Naive B cell (primary cell): Measurements from ENCODE around the gene PLA2G10. TPM values are rescaled to one million over a fixed set of nuclear protein-coding genes. Genes with fewer than 3 reads are reported as not detected.
"Not testable (repeated sequence)": the region's sequence is repeated elsewhere in the genome, so short reads cannot be mapped to it uniquely, and the experiment has no call there.

Experiments used
- ATAC-seq, 2 donors: fragments of 150-1000 bp; cut with Tn5 transposase; 2 replicates each; pipeline ENCODE4 v1.10.0; 2021; ENCODE audit warnings: low read depth in 2 of 2, mild to moderate bottlenecking in 2 of 2, moderate library complexity in 2 of 2
- DNase-seq: peaks from one replicate; pipeline ENCODE4 v3.0.0; 2022
- H3K27ac Mint-ChIP-seq, 6 donors: one replicate each; pipeline ENCODE4 v1.8.0; 2020 to 2022; ENCODE audit warnings: mild to moderate bottlenecking in 6 of 6, mixed read lengths in 6 of 6, moderate library complexity in 5 of 6, inconsistent platforms in 2 of 6
- H3K27me3 Mint-ChIP-seq, 3 donors: one replicate each; pipeline ENCODE4 v1.8.0; 2021 to 2022; ENCODE audit warnings: mixed read lengths in 3 of 3, mild to moderate bottlenecking in 1 of 3
- H3K36me3 Mint-ChIP-seq, 2 donors: one replicate each; pipeline ENCODE4 v1.8.0; 2020 to 2022; ENCODE audit warnings: mixed read lengths in 2 of 2, inconsistent platforms in 1 of 2, mild to moderate bottlenecking in 1 of 2
- H3K4me1 Mint-ChIP-seq, 3 donors: one replicate each; pipeline ENCODE4 v1.8.0; 2020 to 2022; ENCODE audit warnings: mixed read lengths in 3 of 3, inconsistent platforms in 1 of 3, mild to moderate bottlenecking in 1 of 3, moderate library complexity in 1 of 3
- H3K4me3 Mint-ChIP-seq, 8 donors: one replicate each; pipeline ENCODE4 v1.8.0; 2020 to 2022; ENCODE audit warnings: mild to moderate bottlenecking in 8 of 8, mixed read lengths in 8 of 8, moderate library complexity in 8 of 8, inconsistent platforms in 2 of 8
- H3K9me3 Mint-ChIP-seq, 7 donors: one replicate each; pipeline ENCODE4 v1.8.0; 2020 to 2022; ENCODE audit warnings: mixed read lengths in 7 of 7, mild to moderate bottlenecking in 5 of 7, inconsistent platforms in 2 of 7, moderate library complexity in 1 of 7
- polyA plus RNA-seq, 6 donors: library from polyadenylated mRNA; unstranded; fragments of 300-500 nt; fragmentation: Illumina TruSeq; gene quantifications; one replicate each; pipeline ENCODE4 v1.2.3, GENCODE V29; 2021; ENCODE audit warnings: low read depth in 6 of 6

PLA2G10 gene
- not detected for polyA plus RNA-seq

GRCh38 chr16:14694129-14694528, at the start of gene PLA2G10:
Gene PLA2G10, minus strand, starts transcription at chr16:14694308. Its CDS starts 79 bp downstream, at chr16:14694229.
- H3K9me3 Mint-ChIP-seq, H3K4me1 Mint-ChIP-seq, H3K36me3 Mint-ChIP-seq, H3K27me3 Mint-ChIP-seq, ATAC-seq, H3K27ac Mint-ChIP-seq, H3K4me3 Mint-ChIP-seq, DNase-seq: not testable (repeated sequence)

DNA sequence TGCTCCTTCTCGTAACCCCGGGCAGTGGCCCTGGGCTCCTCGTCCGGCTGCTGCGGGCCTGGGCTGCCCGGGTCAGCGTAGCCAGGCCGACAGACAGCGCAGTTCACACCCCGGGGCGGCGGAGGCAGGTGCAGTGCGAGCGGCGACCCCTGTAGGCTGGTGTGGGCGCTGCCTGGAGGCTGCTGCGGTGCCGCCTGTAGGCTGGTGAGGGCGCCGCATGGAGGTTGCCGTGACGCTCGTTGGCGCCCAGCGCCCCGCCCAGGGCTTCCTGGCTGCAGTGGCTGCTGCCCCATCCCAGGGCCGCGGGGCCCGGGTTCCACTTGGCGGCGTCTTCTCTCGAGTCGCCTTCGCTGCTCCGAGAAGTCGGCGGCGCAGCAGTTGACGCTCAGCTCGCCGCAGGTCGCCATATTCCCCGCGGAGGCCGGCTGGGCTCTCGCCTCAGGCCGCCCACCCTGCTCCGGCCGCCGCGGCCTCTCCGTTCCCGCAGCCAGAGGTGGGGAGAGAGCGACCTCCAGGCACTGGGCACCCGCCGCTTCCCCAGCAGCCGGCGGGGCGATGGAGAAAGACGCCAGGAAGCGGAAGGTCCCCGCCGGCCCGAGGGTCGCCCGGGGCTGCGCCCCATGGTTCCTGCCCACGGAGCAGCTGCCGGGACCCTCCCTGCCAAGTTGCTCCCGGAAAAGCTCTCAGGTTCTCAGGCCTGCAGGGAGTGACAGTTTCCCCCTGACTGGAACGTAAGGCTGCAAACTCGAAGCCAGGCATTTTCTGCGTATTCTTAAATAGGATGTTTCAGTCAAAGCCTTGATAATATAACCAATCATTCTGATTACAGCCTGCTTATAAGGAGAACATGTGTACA, 48.4 kb upstream of the PLA2G10 start, which contains the start of gene NPIPA2:
TSS of gene NPIPA2 (plus strand) at position 261 of the 856 bp plus-strand sequence. CDS start 5,533 bp downstream, outside the sequence.
- not testable (repeated sequence) for H3K27me3 Mint-ChIP-seq, H3K27ac Mint-ChIP-seq, DNase-seq, H3K4me3 Mint-ChIP-seq, H3K9me3 Mint-ChIP-seq, H3K36me3 Mint-ChIP-seq, H3K4me1 Mint-ChIP-seq
- ATAC-seq: peak; percentile 99

DNA sequence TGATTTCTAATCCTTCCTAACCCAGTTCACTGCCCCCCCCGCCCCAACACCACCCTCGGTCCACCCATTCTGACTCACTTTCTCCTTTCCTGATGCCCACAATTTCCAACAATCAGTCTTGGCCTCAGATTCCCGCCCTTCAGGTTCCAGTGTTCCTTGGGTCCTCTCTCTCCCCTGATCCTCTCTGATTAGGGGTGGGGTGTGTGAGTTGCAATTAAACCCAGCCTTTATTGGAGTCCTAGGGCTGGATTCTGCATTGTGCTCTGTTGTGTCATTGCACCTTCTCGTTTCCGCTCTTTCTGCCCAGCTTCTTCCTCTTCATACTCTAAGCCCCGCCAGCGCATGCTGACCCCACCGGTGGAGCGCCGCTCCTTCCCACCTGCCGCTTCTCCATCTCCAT, 47.7 kb upstream of the PLA2G10 start:
- not testable (repeated sequence) for H3K36me3 Mint-ChIP-seq, H3K27ac Mint-ChIP-seq, H3K27me3 Mint-ChIP-seq, ATAC-seq, H3K4me1 Mint-ChIP-seq, H3K4me3 Mint-ChIP-seq, DNase-seq, H3K9me3 Mint-ChIP-seq

GRCh38 chr16:14740832-14741385, 46.8 kb upstream of the PLA2G10 start:
- not testable (repeated sequence) for H3K27me3 Mint-ChIP-seq, H3K27ac Mint-ChIP-seq, H3K4me1 Mint-ChIP-seq, H3K36me3 Mint-ChIP-seq, DNase-seq, H3K4me3 Mint-ChIP-seq, ATAC-seq, H3K9me3 Mint-ChIP-seq

- not testable (repeated sequence) for H3K9me3 Mint-ChIP-seq, H3K4me1 Mint-ChIP-seq, H3K4me3 Mint-ChIP-seq, H3K27me3 Mint-ChIP-seq, H3K27ac Mint-ChIP-seq, H3K36me3 Mint-ChIP-seq, DNase-seq, ATAC-seq
These were observed 39.1 kb upstream of the PLA2G10 start for GRCh38 chr16:14733233-14733632.

GRCh38 chr16:14703156-14704011, 9.3 kb upstream of the PLA2G10 start, which contains the start of gene NPIPA3:
Gene NPIPA3, plus strand, starts transcription at chr16:14703411. Its CDS starts 5,533 bp downstream, at chr16:14708944.
- not testable (repeated sequence) for H3K27ac Mint-ChIP-seq, H3K4me3 Mint-ChIP-seq, DNase-seq, H3K4me1 Mint-ChIP-seq, H3K27me3 Mint-ChIP-seq, H3K9me3 Mint-ChIP-seq, H3K36me3 Mint-ChIP-seq
- ATAC-seq: peak; percentile 98 to 99

DNA sequence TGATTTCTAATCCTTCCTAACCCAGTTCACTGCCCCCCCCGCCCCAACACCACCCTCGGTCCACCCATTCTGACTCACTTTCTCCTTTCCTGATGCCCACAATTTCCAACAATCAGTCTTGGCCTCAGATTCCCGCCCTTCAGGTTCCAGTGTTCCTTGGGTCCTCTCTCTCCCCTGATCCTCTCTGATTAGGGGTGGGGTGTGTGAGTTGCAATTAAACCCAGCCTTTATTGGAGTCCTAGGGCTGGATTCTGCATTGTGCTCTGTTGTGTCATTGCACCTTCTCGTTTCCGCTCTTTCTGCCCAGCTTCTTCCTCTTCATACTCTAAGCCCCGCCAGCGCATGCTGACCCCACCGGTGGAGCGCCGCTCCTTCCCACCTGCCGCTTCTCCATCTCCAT, 8.6 kb upstream of the PLA2G10 start:
- DNase-seq, H3K4me1 Mint-ChIP-seq, H3K4me3 Mint-ChIP-seq, H3K27ac Mint-ChIP-seq, H3K36me3 Mint-ChIP-seq, H3K9me3 Mint-ChIP-seq, H3K27me3 Mint-ChIP-seq: not testable (repeated sequence)
- peak in 1 of 2 donors; percentile 2 for ATAC-seq

DNA sequence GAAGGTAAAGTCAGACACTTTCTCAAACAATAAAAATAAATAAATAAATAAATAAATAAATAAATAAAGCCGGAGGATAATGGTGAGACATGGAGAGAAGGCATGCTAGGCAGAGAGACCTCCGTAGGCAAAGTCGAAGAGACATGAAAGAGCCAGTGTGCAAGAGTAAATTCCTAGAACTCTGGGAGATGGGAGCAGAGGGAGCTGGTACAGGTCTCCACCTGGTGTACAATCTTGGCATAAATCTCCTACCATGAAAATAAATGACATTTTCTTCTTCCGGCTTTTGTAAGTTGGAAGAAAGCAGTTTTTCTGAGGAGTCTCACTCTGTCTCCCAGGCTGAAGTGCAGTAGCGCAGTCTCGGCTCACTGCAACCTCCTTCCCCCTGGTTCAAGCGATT, 7.8 kb upstream of the PLA2G10 start:
- not testable (repeated sequence) for H3K4me3 Mint-ChIP-seq, H3K27ac Mint-ChIP-seq, H3K27me3 Mint-ChIP-seq, H3K4me1 Mint-ChIP-seq, H3K36me3 Mint-ChIP-seq, H3K9me3 Mint-ChIP-seq, ATAC-seq, DNase-seq

- DNase-seq: not testable (repeated sequence)
These were observed 8.0 kb downstream of the PLA2G10 start for GRCh38 chr16:14685870-14686793.

GRCh38 chr16:14682121-14682520, 12.0 kb downstream of the PLA2G10 start:
- no peak overlapping the region for H3K27ac Mint-ChIP-seq
- H3K4me3 Mint-ChIP-seq: no peak overlapping the region
- no peak for DNase-seq
- H3K4me1 Mint-ChIP-seq: no peaks in the 10 kb centered on the region
- H3K36me3 Mint-ChIP-seq: no peaks in the 10 kb centered on the region
- H3K9me3 Mint-ChIP-seq: no peaks in the 10 kb centered on the region
- peaks cover 0 to 27% (median 18%) of the 10 kb centered on the region in 3 donors for H3K27me3 Mint-ChIP-seq
- ATAC-seq: no peak

More at GRCh38 chr16:14685870-14686793, 8.0 kb downstream of the PLA2G10 start:
- ATAC-seq, H3K36me3 Mint-ChIP-seq, H3K27me3 Mint-ChIP-seq, H3K27ac Mint-ChIP-seq, H3K4me1 Mint-ChIP-seq, H3K9me3 Mint-ChIP-seq, H3K4me3 Mint-ChIP-seq: not testable (repeated sequence)

DNA sequence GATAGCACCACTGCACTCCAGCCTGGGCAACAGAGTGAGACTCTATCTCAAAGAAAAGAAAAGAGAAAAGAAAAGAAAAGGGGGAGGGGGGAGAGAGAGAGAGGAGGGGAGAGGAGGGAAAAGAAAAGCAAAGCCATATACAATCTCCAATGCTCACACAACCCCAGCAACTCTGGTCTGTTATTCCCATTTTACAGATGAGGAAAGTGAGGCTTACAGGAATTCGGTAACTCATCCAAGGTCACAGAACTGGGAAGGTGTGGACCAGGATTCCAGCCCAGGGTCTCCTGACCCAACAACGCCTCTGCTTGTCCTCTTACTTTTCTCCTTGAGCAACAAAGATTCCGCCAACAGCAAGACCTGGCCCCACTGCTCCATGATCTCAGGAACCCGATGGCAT, 13.0 kb downstream of the PLA2G10 start:
- Mint-ChIP-seq H3K27me3 (peaks cover 0 to 27% (median 18%) of the 10 kb centered on the region in 3 donors), H3K4me3 (no peak overlapping the region), H3K36me3 (no peaks in the 10 kb centered on the region), H3K27ac (no peak overlapping the region), H3K9me3 (no peaks in the 10 kb centered on the region), H3K4me1 (no peaks in the 10 kb centered on the region)
- ATAC-seq (no peak), DNase-seq (no peak)

- H3K4me3 Mint-ChIP-seq, H3K27ac Mint-ChIP-seq, H3K36me3 Mint-ChIP-seq, DNase-seq, H3K9me3 Mint-ChIP-seq, ATAC-seq, H3K4me1 Mint-ChIP-seq: not testable (repeated sequence)
- peaks cover 0 to 27% (median 18%) of the 10 kb centered on the region in 3 donors for H3K27me3 Mint-ChIP-seq
These were observed 13.7 kb downstream of the PLA2G10 start for GRCh38 chr16:14680396-14680795.
